Type B pancreatic cell (in vitro differentiated cells): Measurements from ENCODE around the gene EYA3. TPM values are rescaled to one million over a fixed set of nuclear protein-coding genes. Genes with fewer than 3 reads are reported as not detected.

Source experiments
- DNase-seq: peaks from one replicate; pipeline ENCODE4 v3.0.0; 2021; ENCODE audit warnings: mixed read lengths; ENCODE audit not compliant: unreplicated experiment; ENCODE audit errors: extremely low spot score
- H3K27ac Mint-ChIP-seq: 2 replicates; pipeline ENCODE4 v1.8.0; 2021; ENCODE audit warnings: mild to moderate bottlenecking, mixed read lengths
- H3K27me3 Mint-ChIP-seq: 2 replicates; pipeline ENCODE4 v1.8.0; 2021; ENCODE audit warnings: mixed read lengths
- H3K36me3 Mint-ChIP-seq: 2 replicates; pipeline ENCODE4 v1.8.0; 2021; ENCODE audit warnings: mixed read lengths
- H3K4me1 Mint-ChIP-seq: one replicate; pipeline ENCODE4 v1.8.0; 2021; ENCODE audit warnings: mixed read lengths; ENCODE audit not compliant: unreplicated experiment
- H3K4me3 Mint-ChIP-seq: 2 replicates; pipeline ENCODE4 v1.8.0; 2021; ENCODE audit warnings: mild to moderate bottlenecking, mixed read lengths
- H3K9me3 Mint-ChIP-seq: 2 replicates; pipeline ENCODE4 v1.8.0; 2021; ENCODE audit warnings: mixed read lengths
- CTCF ChIP-seq: fragments of 200-600 bp; sonication (generic); conservative IDR thresholded peaks from 2 replicates; pipeline ENCODE4 v1.5.0; 2021; ENCODE audit warnings: antibody characterized with exemption, mild to moderate bottlenecking
- total RNA-seq: library from RNA; stranded (reverse); gene quantifications from 2 replicates; pipeline ENCODE4 v1.2.1, GENCODE V29; 2021; ENCODE audit warnings: low replicate concordance

EYA3 gene
- total RNA-seq, 1 donor from 2014 or later = 35.4 TPM

DNA sequence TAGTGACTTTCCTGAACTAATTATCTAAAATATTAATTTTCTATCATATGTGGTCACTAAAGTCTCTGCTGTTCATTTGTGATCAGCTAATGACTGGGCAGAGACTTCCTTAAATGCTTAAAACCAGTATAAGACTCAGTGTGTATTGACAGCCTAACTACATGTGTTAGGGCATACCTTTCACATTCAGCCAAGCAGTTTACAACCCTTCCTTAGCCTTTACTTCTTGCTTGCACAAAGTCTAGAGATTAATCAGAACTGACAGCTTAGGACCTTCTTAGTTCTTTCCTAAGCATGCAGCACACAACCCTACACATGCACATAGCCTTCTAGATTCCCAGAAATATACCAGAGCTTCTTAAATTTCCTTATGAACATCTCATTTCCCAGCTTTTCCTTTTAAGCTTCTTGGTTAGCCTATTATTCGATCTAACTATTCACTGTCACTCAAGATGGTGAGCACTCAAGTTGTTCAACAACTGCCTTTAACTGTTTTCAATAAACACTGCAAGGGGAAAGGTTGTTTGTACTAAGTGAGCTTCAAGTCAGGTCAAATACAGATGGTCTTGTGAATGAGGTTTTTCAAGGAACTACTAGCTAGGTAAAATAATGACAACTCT lies 13.4 kb downstream of the EYA3 start:
- Mint-ChIP-seq H3K36me3 (peaks cover 6% of the 10 kb centered on the region), H3K27me3 (no peaks in the 10 kb centered on the region), H3K9me3 (no peaks in the 10 kb centered on the region), H3K27ac (no peak overlapping the region), H3K4me3 (no peak overlapping the region), H3K4me1 (peaks cover 21% of the 10 kb centered on the region)
- TF ChIP-seq CTCF = no peak
- DNase-seq = no peak

GRCh38 chr1:28073867-28074266 lies 14.5 kb downstream of the EYA3 start:
- no peaks in the 10 kb centered on the region for H3K36me3 Mint-ChIP-seq
- H3K4me3 Mint-ChIP-seq = no peak overlapping the region
- DNase-seq = no peak
- no peaks in the 10 kb centered on the region for H3K9me3 Mint-ChIP-seq
- peaks cover 15% of the 10 kb centered on the region for H3K4me1 Mint-ChIP-seq
- H3K27me3 Mint-ChIP-seq = no peaks in the 10 kb centered on the region
- no peak for TF ChIP-seq CTCF
- no peak overlapping the region for H3K27ac Mint-ChIP-seq

DNA sequence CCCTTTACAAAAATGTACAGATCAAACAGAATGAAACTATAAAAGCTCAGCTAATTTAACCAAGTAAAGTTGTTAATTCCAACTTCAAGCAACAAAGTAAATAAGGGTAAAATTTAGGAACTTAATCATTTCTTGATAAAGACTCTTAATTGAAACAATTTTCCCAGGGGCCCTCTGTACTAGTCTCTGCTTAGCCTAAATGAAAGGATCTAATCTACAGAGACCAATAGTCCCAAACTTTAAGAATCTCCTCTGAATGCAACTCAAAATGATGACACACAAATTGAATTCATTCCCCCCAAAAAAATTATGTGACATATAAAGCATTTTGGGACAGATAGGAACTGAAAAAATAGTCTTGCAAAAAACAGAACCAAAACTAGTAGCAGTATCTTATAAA lies 16.6 kb downstream of the EYA3 start:
- TF ChIP-seq CTCF = no peak
- Mint-ChIP-seq H3K9me3 (no peaks in the 10 kb centered on the region), H3K27me3 (no peaks in the 10 kb centered on the region), H3K36me3 (no peaks in the 10 kb centered on the region), H3K4me1 (peaks cover 19% of the 10 kb centered on the region), H3K4me3 (no peak overlapping the region), H3K27ac (no peak overlapping the region)
- no peak for DNase-seq

GRCh38 chr1:28070725-28071593 lies 17.5 kb downstream of the EYA3 start:
- Mint-ChIP-seq H3K4me3 (no peak overlapping the region), H3K27me3 (no peaks in the 10 kb centered on the region), H3K36me3 (no peaks in the 10 kb centered on the region), H3K27ac (no peak overlapping the region), H3K4me1 (peaks cover 18% of the 10 kb centered on the region), H3K9me3 (no peaks in the 10 kb centered on the region)
- TF ChIP-seq CTCF = no peak
- DNase-seq = no peak

- DNase-seq = no peak
Observed at GRCh38 chr1:28067523-28068090, 20.8 kb downstream of the EYA3 start.

More at GRCh38 chr1:28067523-28068090, 20.8 kb downstream of the EYA3 start:
- TF ChIP-seq CTCF = no peak
- Mint-ChIP-seq H3K4me3 (no peak overlapping the region), H3K27me3 (no peaks in the 10 kb centered on the region), H3K36me3 (peaks cover 4% of the 10 kb centered on the region), H3K4me1 (peaks cover 5% of the 10 kb centered on the region), H3K27ac (no peak overlapping the region), H3K9me3 (no peaks in the 10 kb centered on the region)
